Activated CD8-positive, alpha-beta memory T cell treated with anti-CD3 and anti-CD28 coated beads for 36 hours (primary cell): Measurements from ENCODE around the gene LYZL4. TPM values are rescaled to one million over a fixed set of nuclear protein-coding genes. Genes with fewer than 3 reads are reported as not detected.

ENCODE experiments used
- total RNA-seq, 2 experiments: library from RNA; stranded (reverse); gene quantifications; one replicate each; pipeline ENCODE4 v1.2.3, GENCODE V29; 2021

LYZL4 gene
- total RNA-seq, 2 experiments from 2014 or later = not detected

Other genes with a start within 250 kb of the LYZL4 start
- not detected for gene CCK, start 144.4 kb downstream of the LYZL4 start, total RNA-seq
- 1 to 10 TPM; 2.8 to 3.3 TPM for gene VIPR1, start 92.0 kb upstream of the LYZL4 start, total RNA-seq
- 10 to 100 TPM; 46.8 to 46.9 TPM for gene SEC22C, start 171.4 kb upstream of the LYZL4 start, total RNA-seq
- gene SS18L2, start 180.2 kb upstream of the LYZL4 start, total RNA-seq = 10 to 100 TPM; 86.8 to 92.1 TPM
- 10 to 100 TPM; 46.8 to 51.4 TPM for gene NKTR, start 190.1 kb upstream of the LYZL4 start, total RNA-seq
- gene ZBTB47, start 243.1 kb upstream of the LYZL4 start, total RNA-seq = 1 to 10 TPM; 1.1 to 1.2 TPM